GM21381 (cell line): Measurements from ENCODE around the gene CDK11A.
"Not testable (repeated sequence)": the region's sequence is repeated elsewhere in the genome, so short reads cannot be mapped to it uniquely, and the experiment has no call there.

Source experiments
- ATAC-seq: cut with Tn5 transposase; IDR thresholded peaks from one replicate; pipeline ENCODE4 v1.9.1; 2021; ENCODE audit warnings: mild to moderate bottlenecking, moderate library complexity; ENCODE audit not compliant: unreplicated experiment

CDK11A gene

DNA sequence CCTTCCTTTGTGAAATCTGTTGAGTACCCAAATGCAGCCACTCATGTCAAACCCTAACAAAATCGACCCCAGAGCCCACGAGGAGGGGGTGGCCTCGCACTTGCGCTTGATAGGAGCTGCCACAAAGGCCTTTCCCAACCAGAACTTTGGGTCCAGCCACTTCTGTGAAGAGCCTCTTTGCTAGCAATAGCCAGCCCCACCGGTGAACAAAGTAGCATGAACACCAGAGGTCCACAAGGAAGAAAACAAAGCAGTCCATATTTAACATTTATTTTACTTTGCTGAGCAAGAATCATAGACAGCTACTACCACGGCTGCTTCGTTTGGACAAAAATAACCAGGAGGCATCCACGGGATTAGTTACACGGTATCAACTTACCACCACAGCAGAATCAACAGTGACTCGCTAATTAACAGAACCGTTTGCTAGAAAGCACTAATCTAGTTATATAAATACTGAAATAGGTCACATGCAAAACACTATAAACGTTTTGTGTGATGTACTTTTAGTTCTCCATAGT lies 3.0 kb upstream of the CDK11A start:
- ATAC-seq, result not testable (repeated sequence)

GRCh38 chr1:1726088-1726487 lies 1.9 kb upstream of the CDK11A start:
- not testable (repeated sequence) for ATAC-seq

DNA sequence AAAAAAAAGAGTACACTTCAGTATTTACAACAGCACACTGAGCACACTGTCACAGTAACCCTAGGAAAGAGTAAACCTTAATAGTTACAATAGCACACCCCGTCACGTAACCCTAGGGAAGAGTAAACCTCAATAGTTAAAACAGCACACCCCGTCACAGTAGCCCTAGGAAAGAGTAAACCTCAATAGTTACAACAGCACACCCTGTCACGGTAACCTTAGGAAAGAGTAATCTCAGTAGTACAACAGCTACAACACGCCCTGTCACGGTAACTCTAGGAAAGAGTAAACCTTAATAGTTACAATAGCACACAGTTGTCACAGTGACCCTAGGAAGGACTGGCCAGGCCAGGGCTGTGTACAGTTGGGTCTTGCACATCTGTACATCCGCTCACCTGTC lies 3.0 kb downstream of the CDK11A start:
- no peak for ATAC-seq

GRCh38 chr1:1715109-1715883 lies 8.9 kb downstream of the CDK11A start:
- not testable (repeated sequence) for ATAC-seq

DNA sequence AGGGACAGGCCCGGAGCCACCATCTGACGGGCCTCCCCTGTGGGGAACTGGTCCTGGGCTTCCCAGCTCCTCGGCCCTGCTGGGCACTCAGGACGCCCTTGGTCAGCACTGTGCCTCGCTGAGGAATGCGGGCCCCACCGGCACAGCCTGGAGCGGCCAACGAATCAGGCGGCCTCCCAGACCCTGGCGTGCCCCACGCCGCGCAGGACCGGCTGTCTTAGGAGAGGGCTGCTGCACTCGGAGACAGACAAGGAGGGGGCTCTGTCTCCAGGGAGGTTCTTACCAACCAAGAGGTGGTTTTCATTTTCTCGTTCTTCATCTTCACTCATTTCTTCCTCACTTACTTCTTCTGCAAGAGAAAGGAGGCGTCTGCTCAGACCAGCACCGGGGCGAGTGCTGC lies 16.3 kb downstream of the CDK11A start:
- not testable (repeated sequence) for ATAC-seq

GRCh38 chr1:1707241-1707640 lies 16.9 kb downstream of the CDK11A start:
- not testable (repeated sequence) for ATAC-seq

DNA sequence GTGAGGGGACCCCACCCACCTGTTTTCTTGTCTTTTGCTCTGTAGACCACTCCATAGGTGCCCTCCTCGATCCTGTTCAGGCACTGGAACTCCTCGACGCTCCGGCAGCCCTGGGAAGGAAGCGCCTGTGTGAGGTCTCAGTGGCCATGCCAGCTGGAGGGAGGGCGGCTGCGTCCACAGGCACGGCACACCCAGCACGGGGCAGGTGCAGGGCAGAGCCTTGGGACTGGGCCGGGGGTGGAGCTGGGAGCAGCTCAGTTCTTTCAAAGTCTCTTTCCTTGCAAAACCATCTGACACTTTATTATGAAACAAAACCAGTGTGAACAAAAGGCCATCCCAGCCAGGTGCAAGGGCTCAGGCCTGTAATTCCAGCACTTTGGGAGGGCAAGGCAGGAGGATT lies 18.5 kb downstream of the CDK11A start:
- ATAC-seq, result not testable (repeated sequence)

DNA sequence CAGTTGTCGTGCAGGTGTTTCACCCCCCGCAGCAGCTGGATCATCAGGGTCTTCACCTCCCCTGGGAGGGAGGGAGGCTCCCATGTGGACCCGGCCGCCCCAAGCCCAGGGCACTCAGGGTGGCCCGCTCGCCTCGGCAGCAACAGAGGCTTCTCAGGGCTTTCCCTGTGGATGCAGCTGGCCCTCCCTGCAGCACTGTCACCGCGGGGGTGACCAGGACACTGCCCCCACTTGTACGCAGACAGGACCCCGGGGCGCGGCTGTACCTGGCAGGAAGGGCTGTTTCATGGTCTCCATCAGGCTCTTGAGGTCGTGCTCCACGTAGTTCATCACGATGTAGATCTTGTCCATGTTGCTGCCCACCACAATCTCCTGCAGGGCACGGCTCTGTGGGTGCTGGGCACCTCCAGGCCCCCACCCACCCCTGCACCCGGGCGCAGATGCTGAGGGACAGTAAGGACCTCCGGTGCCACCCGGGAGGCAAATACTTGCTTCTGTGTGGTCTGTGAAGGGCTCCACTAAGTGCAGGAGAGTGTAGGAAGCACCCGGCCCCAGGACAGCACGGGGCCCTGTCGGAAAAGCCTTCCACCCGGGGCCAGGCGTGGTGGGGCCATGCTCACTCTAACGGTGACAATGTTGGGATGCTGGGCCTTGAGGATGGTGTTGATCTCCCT lies 19.7 kb downstream of the CDK11A start:
- not testable (repeated sequence) for ATAC-seq

DNA sequence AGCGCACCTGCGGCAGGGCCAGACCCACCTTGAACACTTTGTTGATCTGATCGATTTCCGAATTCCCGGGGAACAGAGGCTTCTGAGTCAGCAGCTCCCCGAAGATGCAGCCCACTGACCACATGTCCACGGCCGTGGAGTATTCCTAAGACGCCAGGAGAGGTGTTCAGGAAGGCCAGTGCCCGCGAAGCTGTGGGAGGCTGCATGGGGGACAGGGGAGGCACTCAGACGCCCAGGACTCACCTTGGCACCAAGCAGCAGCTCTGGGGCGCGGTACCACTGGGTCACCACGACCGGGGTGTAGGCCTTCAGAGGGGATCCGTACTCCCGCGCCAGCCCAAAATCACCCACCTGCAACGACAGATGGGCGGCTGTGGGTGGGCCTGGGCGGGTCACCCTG lies 20.4 kb downstream of the CDK11A start:
- no peak for ATAC-seq

GRCh38 chr1:1702506-1702905 lies 21.7 kb downstream of the CDK11A start:
- ATAC-seq, result not testable (repeated sequence)

- not testable (repeated sequence) for ATAC-seq
Observed at GRCh38 chr1:1700557-1700956, 23.6 kb downstream of the CDK11A start.

DNA sequence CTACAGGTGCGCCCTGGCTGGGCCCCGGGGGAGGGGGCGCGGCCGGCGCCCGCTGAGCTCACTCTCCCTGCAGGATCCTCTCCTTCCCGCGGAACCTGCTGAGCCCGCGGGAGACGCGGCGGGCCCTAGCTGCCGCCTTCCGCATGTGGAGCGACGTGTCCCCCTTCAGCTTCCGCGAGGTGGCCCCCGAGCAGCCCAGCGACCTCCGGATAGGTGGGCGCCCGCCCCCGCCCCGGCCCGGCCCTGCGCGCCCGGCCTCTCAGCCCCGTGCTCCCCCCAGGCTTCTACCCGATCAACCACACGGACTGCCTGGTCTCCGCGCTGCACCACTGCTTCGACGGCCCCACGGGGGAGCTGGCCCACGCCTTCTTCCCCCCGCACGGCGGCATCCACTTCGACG lies 24.1 kb downstream of the CDK11A start:
- not testable (repeated sequence) for ATAC-seq

GRCh38 chr1:1699061-1699460 lies 25.1 kb downstream of the CDK11A start:
- ATAC-seq, result not testable (repeated sequence)

DNA sequence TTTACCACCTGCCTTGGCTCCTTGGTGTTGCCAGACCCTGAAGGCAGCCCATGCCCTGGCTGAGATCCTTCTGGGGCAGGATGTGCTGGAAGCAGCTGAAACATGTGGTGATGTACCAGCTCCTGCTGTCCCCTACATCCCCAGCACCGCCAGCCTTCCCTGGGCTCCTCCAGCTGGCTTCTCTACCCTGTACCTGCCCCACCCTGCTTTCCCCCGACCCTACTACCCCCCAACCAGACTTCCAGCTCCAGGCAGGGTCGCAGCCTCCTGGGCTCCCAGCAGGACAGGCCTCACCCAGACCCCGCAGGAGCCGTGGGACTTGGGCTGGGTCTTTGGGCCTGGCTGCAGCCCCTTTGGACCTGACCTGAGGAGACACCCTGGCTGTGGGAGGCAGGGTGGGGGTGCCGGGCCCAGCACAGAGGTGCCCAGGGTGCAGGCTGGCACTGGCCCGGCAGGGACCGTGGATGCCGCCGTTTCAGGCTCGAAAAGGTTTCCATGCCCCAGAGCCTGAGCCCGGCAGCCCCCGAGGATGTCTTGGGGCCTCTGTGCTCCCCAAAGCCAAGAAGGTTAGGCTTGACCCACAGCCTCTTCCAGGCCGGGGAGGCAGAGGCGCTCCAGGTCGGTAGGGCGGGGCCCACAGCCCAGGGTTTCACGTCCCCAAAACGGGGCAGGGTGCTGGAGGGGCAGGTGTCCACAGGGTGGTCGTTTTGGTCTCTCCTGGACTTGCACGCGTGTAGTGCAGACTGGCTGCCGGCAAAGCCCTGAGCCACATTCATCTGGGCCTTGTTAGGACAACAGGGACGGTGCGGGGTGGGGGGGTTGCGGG lies 26.6 kb downstream of the CDK11A start:
- ATAC-seq, result not testable (repeated sequence)

DNA sequence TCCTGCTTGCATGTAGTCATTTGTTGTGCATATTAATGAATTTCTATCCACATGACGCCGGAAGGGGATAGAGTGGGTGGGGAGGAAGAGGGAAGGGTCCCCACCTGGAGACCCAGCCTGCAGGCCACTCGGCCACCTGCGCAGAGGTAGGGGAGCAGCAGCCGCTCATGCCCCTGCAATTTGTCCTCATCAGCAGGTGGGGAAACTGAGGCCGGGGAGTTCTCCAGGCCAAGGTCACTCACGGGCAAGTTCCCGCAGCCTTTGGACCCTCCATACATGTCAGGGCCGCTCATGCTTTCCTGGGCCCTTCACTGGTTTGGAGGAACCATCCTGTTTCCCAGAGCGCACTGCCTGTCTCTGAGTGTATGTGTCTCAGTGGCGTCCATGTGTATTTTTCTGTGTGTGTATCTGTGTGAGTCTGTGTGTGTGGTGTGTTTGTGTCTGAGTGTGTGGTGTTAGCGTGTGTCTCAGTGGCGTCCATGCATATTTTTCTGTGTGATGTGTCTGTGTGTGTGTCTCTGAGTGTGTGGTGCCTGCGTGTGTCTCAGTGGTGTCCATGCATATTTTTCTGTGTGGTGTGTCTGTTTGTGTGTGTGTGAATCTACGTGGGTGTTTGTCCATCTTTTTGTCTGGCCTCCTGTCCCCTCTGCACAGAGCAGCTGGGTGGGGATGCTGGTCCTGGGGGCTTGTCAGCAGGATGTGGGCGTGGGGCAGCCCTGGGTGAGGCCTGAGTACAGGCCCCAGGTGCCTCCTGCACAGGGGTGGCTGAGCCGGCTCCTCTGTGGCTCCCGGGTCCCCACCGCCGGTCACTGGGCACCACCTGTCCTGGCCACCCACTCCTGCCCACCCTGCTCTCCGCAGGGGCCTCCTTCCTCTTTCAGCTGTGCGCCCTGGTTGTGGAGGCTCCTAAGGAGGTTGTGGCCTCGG lies 27.5 kb downstream of the CDK11A start:
- not testable (repeated sequence) for ATAC-seq

DNA sequence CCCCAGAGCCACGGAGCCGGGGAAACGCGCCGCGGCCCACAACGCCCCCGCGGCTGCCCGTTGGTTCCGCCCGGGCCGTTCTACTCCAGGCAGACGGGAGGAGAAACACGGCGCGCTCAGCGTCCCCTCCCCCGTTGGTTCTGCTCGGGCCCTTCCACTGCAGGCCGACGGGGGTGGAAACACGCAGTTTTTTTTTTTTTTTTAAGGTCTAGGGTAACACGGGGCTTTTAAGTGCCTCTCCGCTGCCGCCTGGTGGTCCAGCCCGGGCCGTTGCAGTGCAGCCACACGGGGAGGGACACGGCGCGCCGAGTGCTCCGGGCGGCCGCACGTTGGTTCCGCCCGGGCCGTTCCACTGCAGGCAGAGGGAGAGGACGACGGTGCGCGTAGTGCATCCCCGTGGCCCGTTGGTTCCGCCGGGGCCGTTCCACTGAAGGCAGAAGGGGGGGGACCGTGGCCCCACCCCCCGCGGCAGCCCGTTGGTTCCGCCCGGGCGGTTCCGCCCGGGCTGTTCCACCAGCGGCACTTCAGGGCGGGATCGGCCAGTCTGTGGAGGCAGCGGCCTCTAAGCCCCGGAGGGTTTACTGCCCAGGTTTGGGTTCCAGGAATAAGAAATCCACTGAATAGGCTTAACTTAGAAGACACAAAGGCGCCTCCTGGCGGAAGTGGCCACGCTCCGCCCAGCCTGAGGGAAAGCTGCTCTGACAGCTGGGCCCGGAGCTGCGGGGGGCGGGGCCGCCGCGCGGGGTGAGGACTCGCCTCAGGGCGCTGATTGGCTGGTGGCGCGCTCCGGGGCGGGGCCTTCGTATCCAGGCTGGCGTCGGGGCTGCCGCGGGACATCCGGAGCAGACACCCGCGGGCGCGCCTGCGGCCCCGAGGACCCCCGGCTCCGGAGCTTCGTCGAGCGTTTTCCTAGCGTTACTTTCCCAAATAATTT lies 31.2 kb downstream of the CDK11A start, which contains the start of gene SLC35E2B:
TSS of gene SLC35E2B (minus strand) at position 82 of the 934 bp plus-strand sequence. CDS start 16,096 bp downstream, outside the sequence.
- peak; percentile 74 for ATAC-seq

GRCh38 chr1:1692324-1692713 lies 31.8 kb downstream of the CDK11A start:
- ATAC-seq, result peak; percentile 43

- not testable (repeated sequence) for ATAC-seq
Observed at GRCh38 chr1:1691443-1691842, 32.7 kb downstream of the CDK11A start.

DNA sequence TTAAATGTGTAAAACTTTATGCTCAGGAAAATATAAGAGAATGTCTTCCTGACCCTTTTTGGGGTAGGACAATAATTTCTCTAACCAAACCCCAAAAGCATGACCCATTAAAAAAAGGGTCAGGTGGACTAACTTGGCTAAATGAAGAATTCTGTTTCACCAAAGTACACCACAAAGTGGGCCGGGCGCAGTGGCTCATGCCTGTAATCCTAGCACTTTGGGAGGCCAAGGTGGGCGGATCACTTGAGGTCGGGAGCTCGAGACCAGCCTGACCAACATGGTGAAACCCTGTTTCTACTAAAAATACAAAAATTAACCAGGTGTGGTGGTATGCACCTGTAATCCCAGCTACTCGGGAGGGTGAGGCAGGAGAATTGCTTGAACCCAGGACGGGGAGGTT lies 34.6 kb downstream of the CDK11A start:
- not testable (repeated sequence) for ATAC-seq
